ENCODE results near the gene HTR3D. TPM values are rescaled to one million over a fixed set of nuclear protein-coding genes. Genes with fewer than 3 reads are reported as not detected.

The HTR3D gene
- total RNA-seq, 3 donors from 2014 or later: not detected

DNA sequence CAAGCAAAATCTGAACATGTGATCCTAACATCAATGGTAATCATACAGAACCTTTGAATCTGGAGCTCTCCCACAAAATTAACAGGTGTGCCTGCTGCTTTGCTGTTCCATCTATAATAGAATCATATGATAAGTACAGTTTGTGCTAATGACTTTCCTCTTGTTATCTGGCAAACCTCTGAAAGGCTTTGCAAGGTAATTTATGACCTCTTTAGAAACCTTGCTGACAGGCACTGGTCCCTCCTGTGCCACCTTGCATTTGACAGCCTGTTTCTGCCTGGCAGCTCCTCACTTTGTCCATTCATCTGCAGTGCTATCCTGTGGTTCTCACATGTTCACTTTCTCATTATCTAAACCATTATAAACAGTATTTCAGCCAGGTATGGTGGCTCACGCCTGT, 11.1 kb downstream of the HTR3D start:
- H3K27ac ChIP-seq: no peak overlapping the region
- TF ChIP-seq POLR2AphosphoS5 (IDR thresholded peaks at IDR 0.05) (no peak), POLR2A (IDR thresholded peaks at IDR 0.05) (no peak)
- TF ChIP-seq, protein P1, sequence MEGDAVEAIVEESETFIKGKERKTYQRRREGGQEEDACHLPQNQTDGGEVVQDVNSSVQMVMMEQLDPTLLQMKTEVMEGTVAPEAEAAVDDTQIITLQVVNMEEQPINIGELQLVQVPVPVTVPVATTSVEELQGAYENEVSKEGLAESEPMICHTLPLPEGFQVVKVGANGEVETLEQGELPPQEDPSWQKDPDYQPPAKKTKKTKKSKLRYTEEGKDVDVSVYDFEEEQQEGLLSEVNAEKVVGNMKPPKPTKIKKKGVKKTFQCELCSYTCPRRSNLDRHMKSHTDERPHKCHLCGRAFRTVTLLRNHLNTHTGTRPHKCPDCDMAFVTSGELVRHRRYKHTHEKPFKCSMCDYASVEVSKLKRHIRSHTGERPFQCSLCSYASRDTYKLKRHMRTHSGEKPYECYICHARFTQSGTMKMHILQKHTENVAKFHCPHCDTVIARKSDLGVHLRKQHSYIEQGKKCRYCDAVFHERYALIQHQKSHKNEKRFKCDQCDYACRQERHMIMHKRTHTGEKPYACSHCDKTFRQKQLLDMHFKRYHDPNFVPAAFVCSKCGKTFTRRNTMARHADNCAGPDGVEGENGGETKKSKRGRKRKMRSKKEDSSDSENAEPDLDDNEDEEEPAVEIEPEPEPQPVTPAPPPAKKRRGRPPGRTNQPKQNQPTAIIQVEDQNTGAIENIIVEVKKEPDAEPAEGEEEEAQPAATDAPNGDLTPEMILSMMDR (IDR thresholded peaks at IDR 0.05): no peak
- DNase-seq (ENCODE audit: low spot score in 2 of 2): no peak
- H3K4me3 ChIP-seq: no peak overlapping the region
- no peaks in the 10 kb centered on the region for H3K36me3 ChIP-seq
- H3K9me3 ChIP-seq: no peaks in the 10 kb centered on the region
- H3K4me1 ChIP-seq: no peaks in the 10 kb centered on the region
- no peaks in the 10 kb centered on the region for H3K27me3 ChIP-seq
- intact Hi-C loops (cut with DNase I; ENCODE audit: low total_unique reads): no loop called here

DNA sequence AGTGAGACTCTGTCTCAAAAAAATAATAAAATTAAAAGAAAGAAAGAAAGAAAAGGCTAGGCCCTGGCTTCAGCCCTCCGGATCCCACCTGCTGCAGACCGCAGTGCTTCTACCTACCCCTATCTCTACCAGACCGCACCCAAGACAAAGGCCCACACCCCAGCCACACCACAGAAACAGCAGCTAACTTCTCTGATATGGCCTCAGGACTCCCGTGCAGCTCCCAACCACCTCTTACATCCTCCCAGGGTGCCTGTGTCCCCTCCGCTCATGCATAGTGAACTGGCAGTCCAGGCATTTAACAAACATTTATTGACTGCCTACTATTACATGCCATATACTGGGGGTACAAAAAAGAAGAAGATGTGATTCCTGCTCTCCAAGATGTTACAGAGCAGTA, 14.5 kb downstream of the HTR3D start:
- no peak overlapping the region for H3K4me3 ChIP-seq
- no peak for DNase-seq (ENCODE audit: low spot score in 2 of 2)
- H3K4me1 ChIP-seq: no peaks in the 10 kb centered on the region
- intact Hi-C loops (cut with DNase I; ENCODE audit: low total_unique reads): no loop called here
- no peaks in the 10 kb centered on the region for H3K9me3 ChIP-seq
- H3K36me3 ChIP-seq: no peaks in the 10 kb centered on the region
- no peak overlapping the region for H3K27ac ChIP-seq
- no peak for TF ChIP-seq POLR2A (IDR thresholded peaks at IDR 0.05)
- TF ChIP-seq, protein P1 (IDR thresholded peaks at IDR 0.05): no peak
- TF ChIP-seq POLR2AphosphoS5 (IDR thresholded peaks at IDR 0.05): no peak
- H3K27me3 ChIP-seq: no peaks in the 10 kb centered on the region

DNA sequence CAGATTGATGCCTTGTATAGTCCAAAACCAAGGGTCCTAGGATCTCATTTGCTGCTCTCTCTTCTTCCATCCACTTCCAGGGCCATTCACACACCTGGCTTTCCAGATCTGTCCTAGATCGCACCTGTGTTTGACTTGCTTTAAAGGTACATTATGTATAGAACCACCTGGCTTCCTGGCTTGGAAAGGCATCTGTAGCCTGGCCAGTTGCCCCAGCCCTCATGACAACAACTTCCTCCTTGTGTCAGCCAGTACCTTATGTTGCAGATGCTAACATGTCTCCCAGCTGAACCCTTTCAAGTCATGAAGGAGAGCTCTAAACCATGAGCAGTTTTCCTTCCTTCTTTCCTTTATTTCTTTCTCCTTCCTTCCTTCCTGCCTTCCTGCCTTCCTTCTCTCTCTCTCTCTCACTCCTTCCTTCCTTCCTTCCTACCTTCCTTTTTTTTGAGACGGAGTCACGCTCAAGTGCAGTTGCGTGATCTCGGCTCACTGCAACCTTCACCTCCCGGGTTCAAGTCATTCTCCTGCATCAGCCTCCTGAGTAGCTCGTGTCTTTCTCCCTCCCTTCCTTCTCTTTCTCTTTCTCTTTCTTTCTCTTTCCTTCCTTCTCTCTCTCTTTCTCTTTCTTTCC, 18.8 kb downstream of the HTR3D start:
- Histone ChIP-seq H3K27ac (no peak overlapping the region), H3K9me3 (no peaks in the 10 kb centered on the region), H3K27me3 (no peaks in the 10 kb centered on the region), H3K4me1 (no peaks in the 10 kb centered on the region), H3K4me3 (no peak overlapping the region), H3K36me3 (no peaks in the 10 kb centered on the region)
- DNase-seq (ENCODE audit: low spot score in 2 of 2): no peak
- TF ChIP-seq POLR2A (IDR thresholded peaks at IDR 0.05) (no peak), POLR2AphosphoS5 (IDR thresholded peaks at IDR 0.05) (no peak)
- TF ChIP-seq, protein P1 (IDR thresholded peaks at IDR 0.05): no peak
- intact Hi-C loops (cut with DNase I; ENCODE audit: low total_unique reads): no loop called here

DNA sequence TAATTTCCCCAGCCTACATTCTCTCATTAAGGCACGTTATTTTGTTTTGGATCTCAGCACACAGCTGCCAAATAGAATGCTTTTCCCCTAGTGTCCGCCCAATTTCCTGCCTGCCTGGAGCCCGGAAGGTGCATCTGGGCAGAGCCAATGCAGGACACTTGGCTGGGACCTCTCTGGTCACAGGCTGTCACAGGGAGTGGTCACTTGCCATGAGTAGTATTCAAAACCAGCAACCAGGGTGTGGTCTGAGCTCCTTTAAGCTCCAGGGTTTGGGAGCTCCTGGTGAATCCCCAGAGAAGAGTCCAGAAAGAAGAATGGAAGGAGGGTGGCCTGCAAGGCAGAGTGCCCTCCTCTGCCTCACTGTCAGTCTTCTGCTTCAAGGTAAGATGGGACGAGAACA, 21.2 kb downstream of the HTR3D start, which contains the start of gene HTR3C:
HTR3C (plus strand) TSS at position 281 of the 400 bp plus-strand sequence; CDS start at position 315, 34 bp downstream.
- H3K27me3 ChIP-seq: no peaks in the 10 kb centered on the region
- no peaks in the 10 kb centered on the region for H3K9me3 ChIP-seq
- no peak within 1 kb of the TSS for H3K27ac ChIP-seq
- no peaks in the 10 kb centered on the region for H3K4me1 ChIP-seq
- intact Hi-C loops (cut with DNase I; ENCODE audit: low total_unique reads): no loop called here
- TF ChIP-seq POLR2A (IDR thresholded peaks at IDR 0.05): no peak
- TF ChIP-seq, protein P1 (IDR thresholded peaks at IDR 0.05): no peak
- TF ChIP-seq POLR2AphosphoS5 (IDR thresholded peaks at IDR 0.05): no peak
- no peak for DNase-seq (ENCODE audit: low spot score in 2 of 2)
- no peak within 1 kb of the TSS for H3K4me3 ChIP-seq
- no peaks in the 10 kb centered on the region for H3K36me3 ChIP-seq

DNA sequence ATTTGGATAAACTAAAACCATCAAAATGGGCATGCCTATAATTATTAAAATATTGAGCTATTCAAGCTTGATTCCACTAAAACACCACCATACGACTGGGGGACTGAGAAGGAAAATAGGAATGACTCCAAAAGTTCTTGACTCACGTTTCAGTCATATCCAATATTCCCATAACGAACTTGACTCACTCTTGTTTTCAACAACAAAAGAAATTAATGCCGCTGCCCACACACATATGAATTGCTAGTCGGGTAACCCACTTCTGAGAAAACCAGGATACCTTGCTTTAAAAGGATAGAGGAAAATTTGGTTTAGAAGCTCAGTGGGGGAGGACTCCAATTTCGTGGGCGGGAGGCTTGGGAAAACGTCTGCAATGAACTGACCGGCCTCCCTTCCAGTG, 26.5 kb downstream of the HTR3D start:
- no peaks in the 10 kb centered on the region for H3K36me3 ChIP-seq
- no peaks in the 10 kb centered on the region for H3K9me3 ChIP-seq
- intact Hi-C loops (cut with DNase I; ENCODE audit: low total_unique reads): no loop called here
- no peak overlapping the region for H3K4me3 ChIP-seq
- no peak for DNase-seq (ENCODE audit: low spot score in 2 of 2)
- H3K27me3 ChIP-seq: no peaks in the 10 kb centered on the region
- no peaks in the 10 kb centered on the region for H3K4me1 ChIP-seq
- TF ChIP-seq POLR2AphosphoS5 (IDR thresholded peaks at IDR 0.05): no peak
- TF ChIP-seq, protein P1 (IDR thresholded peaks at IDR 0.05): no peak
- no peak for TF ChIP-seq POLR2A (IDR thresholded peaks at IDR 0.05)
- H3K27ac ChIP-seq: no peak overlapping the region

All from breast epithelium (tissue), 4 donors.